Chondrocyte (in vitro differentiated cells): ENCODE results near the gene SLIT1. TPM values are rescaled to one million over a fixed set of nuclear protein-coding genes. Genes with fewer than 3 reads are reported as not detected.

Source experiments
- DNase-seq: peaks from one replicate; pipeline ENCODE4 v3.0.0; 2021; ENCODE audit warnings: mixed read lengths, low spot score
- H3K27ac Mint-ChIP-seq: one replicate; pipeline ENCODE4 v1.8.0; 2021; ENCODE audit warnings: mild to moderate bottlenecking, moderate library complexity, mixed read lengths; ENCODE audit not compliant: unreplicated experiment
- H3K27me3 Mint-ChIP-seq: 2 replicates; pipeline ENCODE4 v1.8.0; 2021; ENCODE audit warnings: low read depth, mixed read lengths
- H3K36me3 Mint-ChIP-seq: 2 replicates; pipeline ENCODE4 v1.8.0; 2021; ENCODE audit warnings: low read depth, mixed read lengths
- H3K4me1 Mint-ChIP-seq: 2 replicates; pipeline ENCODE4 v1.8.0; 2021; ENCODE audit warnings: low read depth, mild to moderate bottlenecking, mixed read lengths
- H3K4me3 Mint-ChIP-seq: one replicate; pipeline ENCODE4 v1.8.0; 2021; ENCODE audit warnings: mild to moderate bottlenecking, moderate library complexity, mixed read lengths; ENCODE audit not compliant: unreplicated experiment
- H3K9me3 Mint-ChIP-seq: 2 replicates; pipeline ENCODE4 v1.8.0; 2021; ENCODE audit warnings: low read depth, mixed read lengths
- total RNA-seq: library from RNA; stranded (reverse); gene quantifications from 3 replicates; pipeline ENCODE4 v1.2.1, GENCODE V29; 2021
- TF ChIP-seq, protein P1 (sequence below): fragments of 200-600 bp; sonication (generic); IDR thresholded peaks from 2 replicates; pipeline ENCODE4 v1.5.0; 2021; ENCODE audit warnings: antibody characterized with exemption, mild to moderate bottlenecking, moderate library complexity

Gene SLIT1
- total RNA-seq, 1 donor from 2014 or later = not detected

DNA sequence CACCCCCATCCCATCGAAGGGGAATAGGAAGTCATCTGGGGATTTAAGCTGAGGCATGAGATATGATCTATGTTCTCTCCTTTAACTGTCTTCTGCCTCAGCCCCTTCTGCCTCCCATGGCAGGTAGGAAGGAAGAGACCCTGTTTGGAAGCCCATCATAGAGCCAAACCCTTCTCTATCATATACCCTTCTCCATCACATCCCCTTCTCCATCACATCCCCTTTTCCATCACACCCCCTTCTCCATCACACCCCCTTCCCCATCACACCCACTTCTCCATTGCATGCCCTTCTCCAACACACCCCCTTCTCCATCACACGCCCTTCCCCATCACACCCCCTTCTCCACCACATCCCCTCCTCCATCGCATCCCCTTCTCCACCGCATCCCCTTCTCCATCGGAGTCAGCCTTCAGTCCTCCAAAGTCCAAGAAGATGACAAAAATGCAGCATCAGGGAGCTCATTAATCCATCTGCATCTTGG is 7.2 kb upstream of the SLIT1 start:
- TF ChIP-seq, protein P1, sequence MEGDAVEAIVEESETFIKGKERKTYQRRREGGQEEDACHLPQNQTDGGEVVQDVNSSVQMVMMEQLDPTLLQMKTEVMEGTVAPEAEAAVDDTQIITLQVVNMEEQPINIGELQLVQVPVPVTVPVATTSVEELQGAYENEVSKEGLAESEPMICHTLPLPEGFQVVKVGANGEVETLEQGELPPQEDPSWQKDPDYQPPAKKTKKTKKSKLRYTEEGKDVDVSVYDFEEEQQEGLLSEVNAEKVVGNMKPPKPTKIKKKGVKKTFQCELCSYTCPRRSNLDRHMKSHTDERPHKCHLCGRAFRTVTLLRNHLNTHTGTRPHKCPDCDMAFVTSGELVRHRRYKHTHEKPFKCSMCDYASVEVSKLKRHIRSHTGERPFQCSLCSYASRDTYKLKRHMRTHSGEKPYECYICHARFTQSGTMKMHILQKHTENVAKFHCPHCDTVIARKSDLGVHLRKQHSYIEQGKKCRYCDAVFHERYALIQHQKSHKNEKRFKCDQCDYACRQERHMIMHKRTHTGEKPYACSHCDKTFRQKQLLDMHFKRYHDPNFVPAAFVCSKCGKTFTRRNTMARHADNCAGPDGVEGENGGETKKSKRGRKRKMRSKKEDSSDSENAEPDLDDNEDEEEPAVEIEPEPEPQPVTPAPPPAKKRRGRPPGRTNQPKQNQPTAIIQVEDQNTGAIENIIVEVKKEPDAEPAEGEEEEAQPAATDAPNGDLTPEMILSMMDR = no peak
- Mint-ChIP-seq H3K36me3 (no peaks in the 10 kb centered on the region), H3K9me3 (peaks cover 2% of the 10 kb centered on the region), H3K4me3 (no peak overlapping the region), H3K27me3 (peaks cover 45% of the 10 kb centered on the region), H3K4me1 (peaks cover 4% of the 10 kb centered on the region), H3K27ac (no peak overlapping the region)
- no peak for DNase-seq

DNA sequence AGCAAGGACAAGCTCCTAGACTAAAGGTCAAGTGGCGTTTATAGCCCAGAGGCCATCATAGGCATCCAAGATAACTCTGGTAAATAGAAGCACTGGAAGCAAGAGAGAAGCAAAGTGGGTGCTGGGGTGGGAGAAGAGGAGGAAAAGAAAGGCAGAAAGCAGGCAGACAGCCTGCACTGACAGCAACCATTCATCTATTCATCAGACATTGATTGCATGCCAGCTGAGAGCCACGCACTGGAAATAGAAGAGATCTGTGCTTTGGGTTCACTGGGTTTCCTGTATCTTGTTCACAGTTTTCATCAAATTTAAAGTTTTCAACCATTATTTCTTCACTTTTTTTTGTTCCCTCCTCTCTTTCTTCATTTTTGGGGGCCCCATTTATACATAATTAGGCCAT is 4.7 kb upstream of the SLIT1 start:
- Mint-ChIP-seq H3K27ac (no peak overlapping the region), H3K27me3 (peaks cover 52% of the 10 kb centered on the region), H3K4me3 (no peak overlapping the region)

DNA sequence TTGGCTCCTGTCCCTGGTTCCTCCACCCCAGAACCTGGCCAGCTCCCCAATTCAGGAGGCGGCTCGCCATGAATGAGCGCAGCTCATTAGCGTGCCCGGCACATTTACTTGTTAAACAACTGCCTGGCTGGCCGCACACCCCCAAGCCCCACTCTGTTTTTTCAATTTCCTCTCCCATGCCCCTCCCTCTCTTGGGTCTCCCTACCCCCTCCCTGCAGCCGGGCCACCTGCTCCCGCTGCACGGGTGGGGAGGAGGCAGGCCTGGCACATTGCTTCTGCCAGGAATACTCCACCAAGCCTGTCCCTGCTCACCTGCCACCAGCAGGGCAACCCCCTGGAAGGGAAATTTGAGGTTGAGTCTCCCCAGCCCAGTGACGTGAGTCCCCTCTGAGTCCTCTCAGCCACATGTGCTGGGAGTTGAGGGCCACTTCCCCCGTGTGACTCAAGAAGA is 2.5 kb upstream of the SLIT1 start:
- Mint-ChIP-seq H3K9me3 (peaks cover 2% of the 10 kb centered on the region), H3K27ac (no peak overlapping the region), H3K4me1 (peaks cover 11% of the 10 kb centered on the region), H3K36me3 (no peaks in the 10 kb centered on the region), H3K4me3 (no peak overlapping the region), H3K27me3 (peaks cover 64% of the 10 kb centered on the region)
- no peak for DNase-seq
- TF ChIP-seq, protein P1 = no peak

More for the DNA sequence above, 4.7 kb upstream of the SLIT1 start:
- TF ChIP-seq, protein P1 = no peak
- Mint-ChIP-seq H3K36me3 (no peaks in the 10 kb centered on the region), H3K4me1 (peaks cover 3% of the 10 kb centered on the region), H3K9me3 (peaks cover 2% of the 10 kb centered on the region)
- no peak for DNase-seq

DNA sequence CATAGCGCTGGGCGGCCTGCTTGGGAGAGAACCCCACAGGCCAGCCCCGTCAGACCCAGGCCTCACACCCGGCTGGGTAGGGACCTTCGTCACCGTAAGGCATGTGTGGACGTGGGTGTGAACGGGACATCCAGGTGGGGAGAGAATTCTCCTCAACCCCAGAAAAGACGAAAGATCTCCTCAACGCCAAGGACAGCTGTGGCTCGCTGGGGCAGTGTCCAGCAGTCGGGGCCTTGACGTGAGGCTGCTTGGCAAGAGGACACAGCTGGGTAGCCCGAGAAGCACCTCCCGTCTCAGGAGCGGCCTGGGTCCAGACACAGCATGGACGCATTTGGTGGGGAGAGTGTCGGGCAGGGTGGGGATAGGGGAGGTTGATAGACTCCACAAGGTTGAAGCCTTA is 1.2 kb upstream of the SLIT1 start:
- TF ChIP-seq, protein P1 = no peak
- no peak for DNase-seq
- Mint-ChIP-seq H3K4me3 (no peak overlapping the region), H3K9me3 (peaks cover 2% of the 10 kb centered on the region), H3K4me1 (peaks cover 11% of the 10 kb centered on the region), H3K36me3 (no peaks in the 10 kb centered on the region), H3K27ac (no peak overlapping the region), H3K27me3 (peaks cover 60% of the 10 kb centered on the region)

DNA sequence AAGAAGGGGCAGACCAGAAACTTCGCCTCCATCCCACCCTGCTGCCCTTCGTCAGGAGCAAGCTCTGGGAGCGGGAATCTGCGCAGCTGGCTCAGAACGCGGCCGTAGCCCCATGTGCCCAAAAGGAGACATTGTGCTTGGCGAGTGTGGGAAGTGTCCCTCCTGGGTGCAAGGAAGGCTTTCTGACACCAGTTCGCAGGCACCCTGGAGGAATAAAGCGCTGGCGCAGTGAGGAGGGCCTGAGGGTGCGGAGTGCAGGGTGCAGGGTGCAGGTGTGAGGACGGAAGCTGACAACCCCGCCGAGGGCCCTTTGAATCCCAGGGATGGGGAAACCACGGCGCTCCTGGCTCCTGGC is 811 bp downstream of the SLIT1 start:
- TF ChIP-seq, protein P1 = no peak
- peak; percentile 49 for DNase-seq
- Mint-ChIP-seq H3K27me3 (peaks cover 64% of the 10 kb centered on the region), H3K36me3 (no peaks in the 10 kb centered on the region), H3K4me1 (peaks cover 11% of the 10 kb centered on the region), H3K27ac (no peak overlapping the region), H3K9me3 (no peaks in the 10 kb centered on the region), H3K4me3 (peak overlapping the region; percentile 44)
